Activated B cell treated with CpG ODN at 0.5 μM for 24 hours (primary cell): ENCODE measurements around the gene CMIP. TPM values are rescaled to one million over a fixed set of nuclear protein-coding genes. Genes with fewer than 3 reads are reported as not detected.

Source experiments
- ATAC-seq: fragments of 200-7000 bp; cut with Tn5 transposase; one replicate; pipeline ENCODE4 v1.10.0; 2021; ENCODE audit warnings: low read depth, mild to moderate bottlenecking, moderate library complexity
- CTCF ChIA-PET: fragments of 350-600 bp; sonication (Branson Sonifier 250); formaldehyde crosslinking; loops from one replicate; lab custom pipeline; 2021; ENCODE audit warnings: antibody characterized with exemption; lab: Charles Lee
- POLR2A ChIA-PET: fragments of 350-600 bp; sonication (Branson Sonifier 250); formaldehyde crosslinking; loops from one replicate; lab custom pipeline; 2021; ENCODE audit warnings: antibody characterized with exemption; lab: Charles Lee
- DNase-seq: peaks from one replicate; pipeline ENCODE4 v3.0.0; 2022
- H3K27ac Mint-ChIP-seq: one replicate; pipeline ENCODE4 v1.8.0; 2020; ENCODE audit warnings: mixed read lengths
- H3K27me3 Mint-ChIP-seq: one replicate; pipeline ENCODE4 v1.8.0; 2021; ENCODE audit warnings: mixed read lengths
- H3K36me3 Mint-ChIP-seq: one replicate; pipeline ENCODE4 v1.8.0; 2021; ENCODE audit warnings: low read depth, mixed read lengths
- H3K4me1 Mint-ChIP-seq: one replicate; pipeline ENCODE4 v1.8.0; 2021; ENCODE audit warnings: mixed read lengths
- H3K4me3 Mint-ChIP-seq: one replicate; pipeline ENCODE4 v1.8.0; 2020; ENCODE audit warnings: mild to moderate bottlenecking, mixed read lengths
- H3K9me3 Mint-ChIP-seq: one replicate; pipeline ENCODE4 v1.8.0; 2020; ENCODE audit warnings: mixed read lengths
- CTCF ChIP-seq: fragments of 200-600 bp; IDR thresholded peaks from one replicate; pipeline ENCODE4 v1.8.0; 2022; ENCODE audit warnings: antibody characterized with exemption, mild to moderate bottlenecking
- intact Hi-C: fragments of 100-400 bp; cut with micrococcal nuclease; formaldehyde crosslinking; loops from one replicate; pipeline ENCODE4 v1.15.1; 2024
- total RNA-seq: library from RNA; stranded (reverse); gene quantifications from 2 replicates; pipeline ENCODE4 v1.2.3, GENCODE V29; 2022

Gene CMIP
- total RNA-seq, 1 donor from 2014 or later: 76.3 TPM

DNA sequence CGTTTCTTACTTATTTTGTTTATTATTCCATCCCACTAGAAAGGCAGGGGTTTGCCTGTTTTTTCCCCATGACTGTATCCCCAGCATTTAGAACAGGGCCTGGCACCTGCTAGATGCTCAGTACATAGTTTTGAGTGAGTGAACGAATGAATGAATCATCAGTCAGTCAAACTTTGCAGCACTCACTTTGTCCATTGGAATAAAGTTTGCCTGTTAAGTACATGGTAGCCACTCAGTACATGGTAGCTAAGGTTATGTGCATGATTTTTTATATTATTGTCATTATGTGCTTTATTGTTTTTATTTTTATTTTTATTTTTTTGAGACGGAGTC, 88.5 kb downstream of the CMIP start:
- Mint-ChIP-seq H3K27ac (no peak overlapping the region), H3K27me3 (no peaks in the 10 kb centered on the region), H3K36me3 (peaks cover 21% of the 10 kb centered on the region), H3K4me3 (no peak overlapping the region), H3K4me1 (peaks cover 27% of the 10 kb centered on the region), H3K9me3 (no peaks in the 10 kb centered on the region)
- intact Hi-C loops: no loop called here
- DNase-seq: no peak
- no peak for ATAC-seq
- ChIA-PET CTCF (no interaction called here), POLR2A (no interaction called here)
- no peak for TF ChIP-seq CTCF

DNA sequence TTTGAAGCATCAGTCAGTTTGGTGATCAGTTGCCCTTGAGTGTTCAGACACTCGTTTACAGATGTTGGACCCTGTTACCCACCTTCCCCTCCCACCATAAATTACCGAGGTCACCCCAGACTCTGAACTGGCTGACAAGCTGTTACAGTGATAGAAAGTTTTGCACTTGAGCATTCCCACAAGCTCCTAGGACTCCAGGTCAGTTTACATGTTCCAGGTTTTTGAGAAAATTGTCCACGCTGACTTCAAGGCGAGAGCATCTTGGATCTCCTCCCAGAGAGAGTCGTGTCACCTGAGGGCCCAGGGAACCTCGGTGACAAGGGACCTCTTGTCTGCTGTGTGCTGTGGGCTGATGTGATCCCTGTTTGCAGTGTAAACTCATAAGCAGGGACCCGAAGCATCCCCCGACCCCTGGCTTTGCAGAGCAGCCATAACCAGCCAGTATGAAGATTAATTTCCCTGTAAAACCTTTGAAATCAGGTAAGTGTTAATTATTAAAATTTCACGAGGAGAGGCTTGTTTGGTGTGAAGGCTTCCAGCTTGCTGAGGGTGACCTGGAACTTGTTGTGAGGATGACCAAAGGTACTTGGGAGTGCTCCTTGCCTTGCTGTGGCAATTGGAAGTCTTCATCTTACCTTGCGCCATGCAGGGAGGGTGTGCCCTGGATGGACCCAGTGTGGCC, 91.2 kb downstream of the CMIP start:
- Mint-ChIP-seq H3K36me3 (peaks cover 17% of the 10 kb centered on the region), H3K27ac (no peak overlapping the region), H3K9me3 (no peaks in the 10 kb centered on the region), H3K4me1 (peaks cover 20% of the 10 kb centered on the region), H3K27me3 (no peaks in the 10 kb centered on the region), H3K4me3 (no peak overlapping the region)
- ChIA-PET CTCF (no interaction called here), POLR2A (interaction anchor here (0.6 kb wide), 1 partner anchor 24 kb away, joined by 4 read pairs; no protein-coding TSS in a partner anchor)
- TF ChIP-seq CTCF: no peak
- intact Hi-C loops: no loop called here
- no peak for DNase-seq
- no peak for ATAC-seq

GRCh38 chr16:81536648-81537047, 92.0 kb downstream of the CMIP start:
- Mint-ChIP-seq H3K36me3 (peaks cover 14% of the 10 kb centered on the region), H3K9me3 (no peaks in the 10 kb centered on the region), H3K4me3 (no peak overlapping the region), H3K27ac (no peak overlapping the region), H3K27me3 (no peaks in the 10 kb centered on the region), H3K4me1 (peaks cover 16% of the 10 kb centered on the region)
- ChIA-PET CTCF (no interaction called here), POLR2A (no interaction called here)
- ATAC-seq (no peak), DNase-seq (no peak)
- intact Hi-C loops: no loop called here
- TF ChIP-seq CTCF: no peak

GRCh38 chr16:81537721-81538561, 93.3 kb downstream of the CMIP start:
- intact Hi-C loops: no loop called here
- ATAC-seq (no peak), DNase-seq (no peak)
- ChIA-PET POLR2A (no interaction called here), CTCF (no interaction called here)
- no peak overlapping the region for H3K27ac Mint-ChIP-seq
- no peak for TF ChIP-seq CTCF
- no peaks in the 10 kb centered on the region for H3K27me3 Mint-ChIP-seq
- peaks cover 4% of the 10 kb centered on the region for H3K36me3 Mint-ChIP-seq
- H3K9me3 Mint-ChIP-seq: no peaks in the 10 kb centered on the region
- peaks cover 18% of the 10 kb centered on the region for H3K4me1 Mint-ChIP-seq
- H3K4me3 Mint-ChIP-seq: no peak overlapping the region

GRCh38 chr16:81539009-81539758, 94.6 kb downstream of the CMIP start:
- H3K4me3 Mint-ChIP-seq: no peak overlapping the region
- H3K36me3 Mint-ChIP-seq: peaks cover 2% of the 10 kb centered on the region
- H3K4me1 Mint-ChIP-seq: peaks cover 26% of the 10 kb centered on the region
- H3K27ac Mint-ChIP-seq: no peak overlapping the region
- intact Hi-C loops: no loop called here
- POLR2A ChIA-PET: no interaction called here
- CTCF ChIA-PET: no interaction called here
- DNase-seq (no peak), ATAC-seq (no peak)
- H3K27me3 Mint-ChIP-seq: no peaks in the 10 kb centered on the region
- no peaks in the 10 kb centered on the region for H3K9me3 Mint-ChIP-seq
- no peak for TF ChIP-seq CTCF
